ENCODE data around the gene LAMC3.

LAMC3 gene

GRCh38 chr9:131008909-131009618, at the start of gene LAMC3:
LAMC3 (plus strand) TSS chr9:131009174; CDS start chr9:131009215, 41 bp downstream.
- no peak for DNase-seq

- DNase-seq = no peak
Measured at GRCh38 chr9:130959809-130960334, 49.1 kb upstream of the LAMC3 start.

GRCh38 chr9:130960522-130961378, 48.2 kb upstream of the LAMC3 start:
- no peak for DNase-seq

- DNase-seq = no peak
Measured at GRCh38 chr9:130961511-130962300, 47.3 kb upstream of the LAMC3 start.

DNA sequence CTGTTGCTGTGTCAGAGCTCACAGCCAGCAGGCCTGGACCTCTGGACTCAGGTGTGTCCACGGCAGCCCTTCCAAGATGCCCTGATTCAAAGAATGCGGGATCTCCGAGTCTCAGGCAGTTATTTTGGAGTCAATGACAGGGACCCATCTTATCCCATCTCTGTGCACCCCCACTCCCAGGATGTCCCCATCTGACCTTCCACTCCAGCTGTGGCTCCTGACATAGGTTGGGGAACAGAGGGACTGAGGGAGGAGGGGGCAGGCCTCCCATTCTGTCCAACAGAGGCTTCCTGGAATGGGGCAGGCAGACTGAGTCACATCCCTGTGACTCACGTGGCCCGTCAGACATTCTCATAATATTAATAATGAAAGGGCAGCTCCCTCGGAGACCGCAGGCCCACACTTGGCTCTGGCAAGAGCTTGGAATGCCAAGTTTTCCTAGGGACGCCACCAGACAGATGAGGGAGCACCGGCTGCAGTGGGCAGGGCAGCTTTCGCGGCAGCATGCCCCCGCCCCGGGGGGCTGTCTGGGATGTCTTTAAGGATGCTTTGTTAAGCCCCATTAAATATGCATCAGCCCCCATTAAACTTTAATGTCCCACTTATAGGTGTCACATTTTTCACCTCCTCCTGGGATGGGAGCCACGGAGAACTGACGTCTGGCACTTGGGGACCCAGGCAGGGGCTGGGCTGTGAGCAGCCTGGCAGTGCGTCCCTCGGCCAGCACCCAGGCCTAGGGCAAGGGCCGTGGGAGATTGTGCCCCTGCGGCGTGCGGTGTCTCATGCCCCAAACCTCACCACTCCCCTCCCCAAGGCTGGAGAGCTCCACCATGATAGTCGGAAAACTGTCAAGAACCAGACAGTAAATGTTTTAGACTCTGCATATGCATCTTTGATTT, 46.3 kb upstream of the LAMC3 start:
- DNase-seq = peak in 1 of 14 donors; percentile 40

- DNase-seq = no peak
Measured at GRCh38 chr9:130963337-130963908, 45.6 kb upstream of the LAMC3 start.

DNA sequence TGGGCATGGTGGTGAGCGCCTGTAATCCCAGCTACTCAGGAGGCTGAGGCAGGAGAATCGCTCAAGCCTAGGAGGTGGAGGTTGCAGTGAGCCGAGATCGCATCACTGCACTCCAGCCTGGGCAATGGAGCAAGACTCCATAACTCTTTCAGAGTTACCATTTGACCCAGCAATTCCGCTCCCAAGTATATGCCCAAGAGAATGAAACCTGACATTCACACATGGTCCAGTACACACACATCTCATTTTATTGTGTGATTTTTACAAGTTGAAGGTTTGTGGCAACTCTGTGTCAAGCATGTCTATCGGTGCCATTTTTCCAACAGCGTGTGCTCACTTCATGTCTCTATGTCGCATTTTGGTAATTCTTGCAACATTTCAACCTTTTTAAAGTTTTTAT, 45.1 kb upstream of the LAMC3 start:
- DNase-seq = no peak

GRCh38 chr9:130965680-130966079, 43.3 kb upstream of the LAMC3 start:
- DNase-seq = no peak

GRCh38 chr9:130970052-130970451, 38.9 kb upstream of the LAMC3 start:
- DNase-seq = no peak

DNA sequence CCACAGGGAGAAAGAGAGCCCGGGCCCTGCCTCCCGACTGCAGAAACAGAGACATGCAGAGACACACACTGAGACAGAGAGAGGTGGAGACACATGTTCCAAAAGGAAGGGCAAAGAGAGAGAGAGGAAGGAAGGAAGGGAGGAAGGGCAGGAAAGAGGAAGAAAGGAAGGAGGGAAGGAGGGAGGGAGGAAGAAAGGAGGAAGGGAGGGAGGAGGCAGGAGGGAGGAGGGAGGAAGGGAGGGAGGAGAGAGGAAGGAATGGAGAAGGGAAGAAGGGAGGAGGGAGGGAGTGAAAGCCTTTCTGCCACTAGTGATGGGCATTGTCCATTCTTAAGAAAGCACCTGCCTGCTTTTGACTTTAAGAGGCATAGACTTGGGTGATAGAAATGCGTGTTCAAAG, 38.1 kb upstream of the LAMC3 start:
- DNase-seq = no peak

DNA sequence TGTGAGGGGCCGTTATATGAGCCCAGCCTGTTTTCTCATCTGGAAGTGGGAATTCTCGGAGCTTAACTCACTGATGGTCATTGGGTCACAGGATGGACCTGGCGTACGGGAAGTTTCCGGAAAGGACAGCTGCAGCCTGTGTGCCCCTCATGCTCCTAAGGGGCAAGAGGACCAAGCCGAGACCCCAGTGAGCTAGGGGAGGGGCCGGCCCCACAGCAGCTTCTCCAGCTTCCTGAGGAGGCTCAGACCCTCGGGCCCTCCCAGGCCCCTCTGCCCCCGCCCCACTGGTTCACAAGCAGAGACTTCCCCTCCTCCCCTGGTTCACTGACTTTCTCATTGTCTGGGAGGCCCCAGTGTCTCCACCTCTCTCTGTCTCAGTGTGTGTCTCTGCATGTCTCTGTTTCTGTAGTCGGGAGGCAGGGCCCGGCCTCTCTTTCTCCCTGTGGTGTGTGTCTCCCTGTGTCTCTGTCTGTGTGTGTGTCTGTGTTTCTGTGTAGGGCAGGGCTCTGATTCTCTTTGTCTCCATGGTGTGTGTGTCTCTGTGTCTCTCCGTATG, 37.6 kb upstream of the LAMC3 start:
- no peak for DNase-seq

DNA sequence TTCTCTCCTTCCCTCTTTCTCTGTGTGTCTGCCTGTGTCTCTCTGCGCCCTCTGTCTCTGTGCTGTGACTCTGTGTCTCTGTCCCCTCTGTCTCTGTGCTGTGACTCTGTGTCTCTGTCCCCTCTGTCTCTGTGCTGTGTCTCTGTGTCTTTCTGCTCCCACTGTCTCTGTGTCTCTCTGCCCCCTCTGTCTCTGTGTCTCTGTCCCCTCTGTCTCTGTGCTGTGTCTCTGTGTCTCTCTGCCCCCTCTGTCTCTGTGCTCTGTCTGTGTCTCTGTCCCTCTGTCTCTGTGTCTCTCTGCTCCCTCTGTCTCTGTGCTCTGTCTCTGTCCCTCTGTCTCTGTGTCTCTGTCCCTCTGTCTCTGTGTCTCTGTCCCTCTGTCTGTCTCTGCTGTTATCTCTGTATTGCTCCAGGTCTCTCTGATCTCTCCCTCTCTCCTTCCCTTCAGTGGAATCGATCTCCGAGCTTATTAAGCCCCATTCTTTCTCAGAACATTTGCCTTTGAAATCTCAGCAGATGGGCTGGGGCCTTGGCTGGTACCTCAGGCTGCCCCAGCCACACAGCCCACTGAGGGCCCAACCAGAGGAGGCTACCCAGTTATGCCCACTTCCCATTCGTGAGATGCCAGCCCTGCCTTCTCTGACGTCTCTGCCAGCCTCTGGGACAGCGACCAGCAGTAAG, 36.6 kb upstream of the LAMC3 start:
- DNase-seq = peak in 1 of 14 donors; percentile 7

DNA sequence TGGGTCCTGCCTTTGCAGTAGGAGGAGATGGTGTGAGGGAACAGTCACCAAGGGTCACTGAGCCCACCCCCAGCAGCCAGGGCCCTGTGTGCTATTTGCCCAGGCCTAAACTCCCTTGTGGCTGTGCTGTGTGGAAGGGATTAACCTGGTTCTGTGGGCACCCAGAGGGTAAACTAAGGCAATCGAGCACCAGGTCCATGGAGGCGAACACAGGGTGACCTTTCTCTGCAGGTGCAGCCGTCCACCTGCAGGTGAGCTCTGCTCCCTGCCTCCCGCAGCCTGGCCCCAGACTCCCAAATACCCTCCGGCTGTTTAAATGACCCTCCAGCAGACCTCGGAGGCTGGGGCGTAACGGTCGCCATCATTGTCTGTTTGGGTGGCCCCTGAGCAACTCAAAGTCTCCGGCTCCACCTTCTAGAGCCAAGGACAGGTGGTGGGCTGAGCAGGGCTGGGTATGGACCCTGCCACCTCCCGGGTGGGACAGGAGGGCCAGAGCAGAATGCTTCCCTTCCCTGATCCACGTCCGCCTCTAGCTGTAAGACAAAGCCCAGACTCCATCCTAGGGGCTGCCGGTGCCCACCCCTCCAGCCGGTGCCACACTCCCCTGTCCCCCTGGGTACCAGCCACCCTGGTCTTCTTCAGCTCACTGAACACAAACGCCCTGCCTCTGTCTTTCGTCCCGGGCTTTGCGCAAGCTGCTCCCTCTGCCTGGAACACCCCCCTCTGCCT, 35.9 kb upstream of the LAMC3 start:
- DNase-seq = no peak

DNA sequence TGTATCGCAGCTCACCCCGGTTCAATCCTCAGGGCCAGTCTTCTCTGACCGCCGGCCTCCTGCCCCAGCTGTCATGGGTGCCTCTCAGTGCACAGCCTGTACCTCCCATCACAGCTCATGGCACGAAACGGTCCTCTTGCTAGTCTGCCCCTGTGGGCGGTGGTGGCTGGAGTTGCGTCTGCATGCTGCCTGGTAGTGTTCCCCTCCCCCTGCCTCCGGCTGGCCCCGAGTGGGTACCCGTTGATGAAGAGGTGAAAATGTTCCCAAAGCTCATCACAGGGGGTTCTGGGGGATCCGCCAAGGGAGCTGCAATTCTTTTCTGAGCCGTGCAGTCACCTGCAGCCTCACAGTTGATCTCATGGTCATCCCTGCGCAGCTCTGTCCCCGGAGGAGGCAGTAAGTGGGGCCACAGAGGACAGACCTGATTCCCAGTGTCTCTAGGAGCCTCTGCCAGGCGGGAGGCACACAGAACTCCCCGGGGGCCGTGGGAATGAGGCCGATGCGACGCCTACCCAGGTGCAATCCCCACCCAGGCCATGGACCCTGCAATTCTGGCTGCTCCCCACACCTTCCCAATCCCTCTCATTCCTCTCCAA, 35.2 kb upstream of the LAMC3 start:
- no peak for DNase-seq

- DNase-seq = no peak
Measured at GRCh38 chr9:130974697-130975096, 34.3 kb upstream of the LAMC3 start.

DNA sequence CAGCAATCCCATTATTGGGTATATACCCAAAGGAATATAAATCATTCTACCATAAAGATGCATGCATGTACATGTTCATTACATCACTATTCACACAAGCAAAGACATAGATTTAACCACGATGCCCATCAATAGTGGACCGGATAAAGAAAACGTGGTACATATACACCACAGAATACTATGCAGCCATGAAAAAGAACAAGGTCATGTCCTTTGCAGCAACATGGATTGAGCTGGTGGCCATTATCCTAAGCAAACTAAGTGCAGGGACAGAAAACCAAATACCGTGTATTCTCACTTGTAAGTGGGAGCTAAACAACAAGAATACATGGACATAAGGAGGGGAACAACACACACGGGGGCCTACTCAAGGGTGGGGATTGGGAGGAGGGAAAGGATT, 33.8 kb upstream of the LAMC3 start:
- no peak for DNase-seq

DNA sequence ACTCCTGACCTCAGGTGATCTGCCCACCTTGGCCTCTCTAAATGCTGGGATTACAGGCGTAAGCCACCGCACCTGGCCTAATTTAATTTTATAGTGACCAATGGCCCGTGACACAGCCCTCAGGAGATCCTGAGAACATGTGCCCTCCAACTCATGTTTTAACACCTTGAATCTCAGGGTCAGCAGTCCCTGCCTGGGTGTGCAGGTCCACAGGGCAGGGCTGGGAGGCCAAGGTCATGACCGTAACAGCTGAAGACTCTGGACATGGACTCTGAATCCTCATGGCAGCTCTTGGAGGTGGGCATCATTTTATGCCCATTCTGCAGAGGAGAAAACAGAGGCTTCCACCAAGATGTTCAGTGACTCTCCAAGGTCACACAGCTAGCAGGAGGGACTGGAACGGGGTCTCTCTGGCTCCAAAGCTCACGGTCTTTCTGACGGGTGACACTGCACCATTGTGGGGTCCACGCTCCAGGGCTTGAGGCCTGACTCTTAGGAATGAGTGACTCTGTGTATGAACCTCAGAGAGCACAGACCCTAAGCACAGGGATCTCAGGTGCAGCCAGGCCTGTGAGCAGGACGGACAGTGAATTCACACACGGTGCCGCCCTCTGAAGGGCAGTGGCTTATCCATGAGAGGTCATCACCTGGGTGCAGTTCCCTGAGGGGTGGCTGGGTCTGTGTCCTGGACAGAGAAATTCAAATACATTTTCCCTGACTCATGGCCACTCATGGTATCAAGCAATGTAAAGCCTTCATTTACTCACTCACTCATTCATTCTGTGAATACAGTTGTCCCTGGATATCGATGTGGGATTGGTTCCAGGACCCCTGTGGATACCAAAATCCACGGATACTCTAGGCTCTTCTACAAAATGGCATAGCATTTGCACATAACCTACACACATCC, 32.8 kb upstream of the LAMC3 start:
- no peak for DNase-seq

DNA sequence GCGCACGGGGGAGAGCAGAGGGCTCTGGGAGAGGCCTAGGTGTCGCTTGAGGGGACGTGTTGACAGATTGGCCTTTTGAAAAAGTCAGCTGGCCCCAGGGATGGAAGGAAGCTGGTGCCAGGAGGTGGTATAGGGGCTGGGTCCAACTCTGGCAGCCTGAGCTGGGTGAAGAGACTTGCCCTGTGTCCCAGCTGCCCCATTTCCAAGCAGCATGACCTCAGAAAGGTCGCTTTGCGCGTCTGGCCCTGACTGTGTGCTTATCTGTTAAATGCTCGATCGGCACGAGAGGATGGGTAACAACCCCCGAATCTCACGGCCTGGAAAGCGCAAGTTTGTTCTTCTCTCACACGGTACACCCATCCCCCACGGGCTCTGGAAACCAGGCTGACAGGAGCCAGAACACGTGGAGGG, 31.2 kb upstream of the LAMC3 start:
- DNase-seq = no peak

All from C1 segment of cervical spinal cord (tissue), 14 donors.